ENCODE data around the gene TYW1B.
"Not testable (repeated sequence)": the region's sequence is repeated elsewhere in the genome, so short reads cannot be mapped to it uniquely, and the experiment has no call there.

Gene TYW1B

DNA sequence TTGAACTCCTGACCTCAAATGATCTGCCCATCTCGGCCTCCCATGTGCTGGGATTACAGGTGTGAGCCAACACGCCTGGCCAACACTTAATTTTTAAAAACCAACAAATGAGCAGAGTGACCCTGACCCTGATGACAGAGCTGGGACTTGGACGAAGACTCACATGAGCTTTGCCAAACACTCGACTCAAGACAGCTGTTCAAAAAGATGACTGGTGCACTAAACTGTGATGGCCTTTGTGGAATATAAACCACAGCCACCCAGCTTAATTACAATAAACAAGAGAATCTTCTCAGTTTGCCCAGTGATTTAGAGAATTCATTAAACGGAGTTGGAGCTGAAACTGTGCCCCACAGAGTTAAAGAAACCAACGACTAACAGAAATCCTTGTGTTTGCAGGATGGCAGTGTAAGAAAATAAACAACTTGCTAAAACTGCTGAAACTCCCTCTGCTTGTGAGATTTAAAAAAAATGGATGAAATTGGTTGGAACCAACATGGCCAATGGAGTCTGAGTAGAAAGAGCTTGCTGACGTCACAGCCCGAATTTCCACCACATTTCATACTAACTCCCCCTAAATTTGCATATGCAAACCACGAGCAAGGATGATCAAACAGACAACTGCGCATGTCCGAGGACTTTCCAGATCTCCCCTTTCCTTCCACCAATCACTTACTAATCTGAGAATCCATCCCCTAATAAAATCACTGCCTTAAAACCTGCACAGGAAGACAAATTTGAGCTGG lies 209.4 kb downstream of the TYW1B start:
- DNase-seq = not testable (repeated sequence)

DNA sequence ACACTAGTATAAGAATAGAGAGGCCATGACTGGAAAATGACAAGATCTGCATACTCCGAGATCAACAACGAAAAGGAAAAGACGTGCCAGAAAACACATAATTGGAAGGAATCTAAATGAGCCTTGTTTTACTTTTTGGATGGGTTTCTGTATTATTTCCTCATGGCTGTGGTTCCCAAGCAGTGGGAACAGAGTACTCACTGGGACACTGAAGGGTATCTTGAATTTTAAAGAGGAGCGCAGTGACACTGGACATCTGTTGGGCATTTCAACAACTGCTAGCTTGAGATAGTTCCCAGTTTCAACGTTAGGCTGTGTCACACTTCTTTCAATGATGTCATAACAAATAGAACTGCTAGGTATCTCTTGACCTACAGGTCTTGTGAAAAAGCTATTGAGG lies 218.2 kb downstream of the TYW1B start:
- DNase-seq = not testable (repeated sequence)

DNA sequence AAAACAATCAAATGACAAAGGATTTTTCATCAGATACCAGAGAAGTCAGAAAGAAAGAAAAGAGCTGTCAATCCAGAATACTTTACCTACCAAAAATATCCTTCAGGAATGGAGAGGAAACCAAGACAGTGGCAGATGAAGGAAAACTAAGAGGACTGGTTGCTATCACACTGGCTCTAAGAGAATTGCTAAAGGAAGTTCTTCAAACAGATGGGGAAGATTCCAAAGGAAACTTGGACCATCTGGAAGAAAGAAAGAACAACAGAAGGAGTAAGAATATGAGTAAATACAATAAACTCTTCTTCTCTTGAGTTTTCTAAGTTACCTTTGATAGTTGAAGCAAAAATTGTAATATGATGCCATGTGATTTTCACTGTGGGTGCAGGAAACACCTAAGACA lies 220.0 kb downstream of the TYW1B start:
- not testable (repeated sequence) for DNase-seq

DNA sequence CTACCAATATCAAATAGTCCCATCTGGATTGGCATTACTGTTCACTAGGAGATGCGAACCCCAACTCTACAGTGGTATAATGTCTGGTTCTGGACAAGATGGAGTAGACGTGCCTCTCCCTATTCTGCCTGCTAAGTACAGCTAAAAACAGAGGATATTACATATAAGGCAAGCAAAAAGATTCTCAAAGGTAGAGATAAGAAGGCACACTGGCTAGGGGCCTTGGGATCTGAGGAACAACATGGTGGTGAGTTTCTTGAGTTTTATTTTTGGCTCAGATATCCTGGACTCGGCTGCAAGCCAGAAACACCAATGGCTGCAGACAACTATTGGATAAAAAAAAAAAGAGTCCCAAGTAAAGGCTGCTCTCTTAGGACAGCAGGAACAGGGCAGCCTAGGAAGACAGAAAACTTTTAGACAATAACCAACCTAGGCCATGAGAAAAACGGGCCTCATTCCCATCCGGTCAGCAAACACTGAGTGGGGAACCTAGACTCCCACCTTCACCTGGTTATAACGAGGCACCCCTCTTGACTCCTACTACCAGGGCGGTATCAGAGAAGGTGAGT lies 222.1 kb downstream of the TYW1B start:
- DNase-seq = not testable (repeated sequence)

DNA sequence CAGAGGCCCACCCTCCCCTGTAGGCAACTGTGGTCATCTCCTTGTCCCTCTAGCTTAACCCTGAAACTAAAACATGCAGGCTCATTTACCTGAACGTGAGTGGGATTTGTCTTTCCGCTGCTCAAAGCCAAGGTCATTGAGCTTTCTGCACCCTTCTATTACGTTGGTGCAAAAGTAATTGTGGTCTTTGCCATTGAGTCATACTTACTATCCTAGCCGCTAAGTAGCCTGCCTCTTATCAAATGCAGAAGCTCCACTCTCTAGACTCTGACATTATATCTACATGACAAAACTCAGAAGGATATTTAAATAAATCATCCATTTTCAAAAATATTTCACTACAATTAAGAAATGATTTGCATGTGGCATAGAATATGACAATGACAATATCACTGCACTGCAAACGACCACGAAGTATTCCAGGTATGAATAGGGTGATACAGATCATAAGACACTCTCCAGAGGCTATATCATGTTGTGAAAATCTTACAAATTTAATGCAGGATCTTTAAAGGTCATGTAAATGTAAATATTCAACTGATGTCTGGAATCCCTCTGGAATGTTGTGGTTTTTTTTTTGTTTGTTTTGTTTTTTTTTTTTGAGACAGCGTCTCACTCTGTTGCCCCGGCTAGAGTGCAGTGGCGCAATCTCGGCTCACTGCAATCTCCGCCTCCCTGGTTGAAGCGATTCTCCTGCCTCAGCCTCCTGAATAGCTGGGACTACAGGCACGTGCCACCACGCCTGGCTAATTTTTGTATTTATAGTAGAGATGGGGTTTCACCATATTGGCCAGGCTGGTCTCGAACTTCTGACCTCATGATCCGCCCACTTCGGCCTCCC lies 223.0 kb downstream of the TYW1B start:
- DNase-seq = not testable (repeated sequence)

DNA sequence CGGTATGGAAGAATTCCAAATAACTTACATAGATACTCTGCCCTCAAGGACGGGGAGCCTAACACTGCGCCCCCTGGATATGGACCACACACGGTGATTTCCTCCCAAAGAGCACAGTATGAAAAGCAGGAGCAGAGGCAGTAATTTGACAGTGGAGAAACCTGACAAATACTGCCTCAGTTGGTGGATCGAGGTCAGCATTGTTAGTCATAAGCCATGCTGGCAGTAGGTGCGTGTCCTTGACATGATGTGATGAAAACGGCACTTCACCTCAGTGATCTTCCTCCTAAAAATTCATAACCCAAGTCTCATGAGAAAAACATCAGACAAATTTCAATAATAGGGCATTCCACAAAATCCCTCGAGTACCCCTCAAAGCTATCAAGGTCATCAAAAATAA lies 224.5 kb downstream of the TYW1B start:
- not testable (repeated sequence) for DNase-seq

DNA sequence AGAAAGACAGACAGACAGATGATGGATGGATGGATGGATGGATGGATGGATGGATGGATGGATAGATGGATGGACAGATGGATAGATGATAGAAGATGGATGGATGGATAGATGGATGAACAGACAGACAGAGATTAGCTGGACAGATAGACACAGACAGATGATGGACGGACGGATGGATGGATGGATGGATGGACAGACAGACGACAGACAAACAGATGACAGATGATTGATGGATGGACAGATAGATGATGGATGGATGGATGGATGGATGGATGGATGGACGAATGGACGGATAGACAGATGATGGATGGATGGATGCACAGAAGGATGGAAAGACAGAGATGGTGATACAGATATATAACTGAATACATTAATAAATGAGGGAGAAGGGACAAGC lies 224.9 kb downstream of the TYW1B start:
- no peak for DNase-seq

DNA sequence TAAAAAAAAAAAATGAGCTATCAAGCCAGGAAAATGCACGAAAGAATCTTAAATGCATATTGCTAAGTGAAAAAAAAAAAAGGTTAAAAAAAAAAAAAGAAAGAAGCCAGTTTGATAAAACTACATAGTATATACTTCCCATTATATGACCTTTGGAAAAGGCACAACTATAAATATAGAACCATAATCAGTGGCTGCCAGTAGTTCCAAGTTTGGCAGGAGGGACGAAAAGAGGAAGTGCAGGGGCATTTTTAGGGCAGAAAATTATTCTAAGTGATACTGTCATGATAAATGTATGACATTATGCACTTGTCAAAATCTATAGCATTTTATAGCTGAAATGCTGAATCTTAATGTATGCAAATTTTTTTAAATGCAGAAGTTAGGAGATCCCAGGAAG lies 226.3 kb downstream of the TYW1B start:
- DNase-seq = not testable (repeated sequence)

DNA sequence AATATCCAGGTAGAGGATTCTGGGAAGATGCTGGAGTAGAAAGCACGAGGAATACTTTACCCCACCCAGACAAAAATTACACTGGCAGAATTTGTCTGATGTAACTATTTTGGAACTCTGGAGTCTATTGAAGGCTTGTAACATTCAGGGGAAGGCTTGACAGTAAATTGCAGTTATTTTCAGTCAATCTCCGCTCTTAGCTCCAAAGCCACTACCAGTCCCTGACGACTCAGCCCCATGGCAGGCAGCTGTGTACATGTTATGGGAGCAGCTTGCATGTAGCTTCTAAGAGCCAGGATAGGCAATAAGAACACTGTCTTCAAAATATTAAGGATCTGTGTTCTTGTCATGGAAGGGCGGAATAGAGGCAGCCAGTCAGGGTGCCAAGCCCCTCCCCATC lies 238.0 kb downstream of the TYW1B start:
- not testable (repeated sequence) for DNase-seq

DNA sequence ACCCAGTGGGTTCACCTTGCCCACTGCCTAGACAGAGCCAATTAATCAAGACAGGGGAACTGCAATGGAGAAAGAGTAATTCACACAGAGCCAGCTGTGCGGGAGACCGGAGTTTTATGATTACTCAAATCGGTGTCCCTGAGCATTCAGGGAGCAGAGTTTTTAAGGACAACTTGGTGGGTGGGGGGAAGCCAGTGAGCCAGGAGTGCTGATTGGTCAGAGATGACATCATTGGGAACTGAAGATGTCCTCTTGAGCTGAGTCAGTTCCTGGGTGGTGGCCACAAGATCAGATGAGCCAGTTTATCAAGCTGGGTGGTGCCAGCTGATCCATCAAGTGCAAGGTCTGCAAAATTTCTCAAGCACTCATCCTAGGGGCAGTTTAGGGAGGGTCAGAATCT lies 240.7 kb downstream of the TYW1B start:
- DNase-seq = not testable (repeated sequence)

DNA sequence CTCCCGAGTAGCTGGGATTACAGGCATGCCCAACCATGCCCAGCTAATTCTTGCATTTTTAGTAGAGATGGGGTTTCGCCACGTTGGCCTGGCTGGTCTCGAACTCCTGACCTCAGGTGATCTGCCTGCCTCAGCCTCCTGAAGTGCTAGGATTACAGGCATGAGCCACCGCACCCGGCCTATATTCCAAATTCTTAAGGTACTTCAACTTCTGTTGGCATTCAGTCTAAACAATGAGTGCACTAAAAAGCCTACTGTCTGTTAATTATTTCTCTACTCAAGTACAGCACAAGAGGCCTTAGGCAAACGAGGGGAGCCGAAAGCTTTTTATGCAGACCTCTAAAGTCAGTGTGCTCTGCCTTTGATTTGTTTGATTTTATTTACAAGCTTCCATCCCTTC lies 243.4 kb downstream of the TYW1B start:
- not testable (repeated sequence) for DNase-seq

DNA sequence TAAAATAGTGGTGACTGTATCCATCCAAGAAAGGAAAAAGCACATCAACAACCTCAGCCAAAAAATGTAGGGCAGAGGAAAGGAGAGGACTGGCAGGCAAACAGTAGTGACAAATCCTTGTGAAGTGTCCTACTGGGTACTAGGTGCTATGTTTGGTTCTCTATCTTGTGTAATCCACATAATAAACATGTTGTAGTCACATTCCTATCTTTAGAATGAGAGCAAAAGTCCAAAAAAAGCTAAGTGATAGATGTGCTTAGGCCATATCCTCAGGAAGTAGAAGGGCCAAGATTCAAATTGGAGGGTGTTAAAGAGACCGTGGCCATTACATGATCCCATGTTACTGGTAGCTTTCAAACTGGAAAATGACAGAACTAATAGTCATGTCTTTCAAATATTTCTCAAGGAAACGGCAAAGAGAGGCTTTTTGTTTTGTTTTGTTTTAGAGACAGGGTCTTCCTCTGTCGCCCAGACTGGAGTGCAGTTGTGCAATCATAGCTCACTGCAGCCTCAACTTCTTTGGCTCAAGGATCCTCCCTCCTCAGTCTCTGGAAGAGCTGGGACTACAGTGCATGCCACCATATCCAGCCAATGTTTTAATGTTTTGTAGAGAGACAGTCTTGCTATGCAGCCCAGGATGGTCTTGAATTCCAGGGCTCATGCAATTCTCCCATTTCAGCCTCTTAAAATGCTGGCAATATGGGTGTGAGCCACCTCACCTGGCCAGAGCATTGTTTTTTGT lies 244.2 kb downstream of the TYW1B start:
- not testable (repeated sequence) for DNase-seq

DNA sequence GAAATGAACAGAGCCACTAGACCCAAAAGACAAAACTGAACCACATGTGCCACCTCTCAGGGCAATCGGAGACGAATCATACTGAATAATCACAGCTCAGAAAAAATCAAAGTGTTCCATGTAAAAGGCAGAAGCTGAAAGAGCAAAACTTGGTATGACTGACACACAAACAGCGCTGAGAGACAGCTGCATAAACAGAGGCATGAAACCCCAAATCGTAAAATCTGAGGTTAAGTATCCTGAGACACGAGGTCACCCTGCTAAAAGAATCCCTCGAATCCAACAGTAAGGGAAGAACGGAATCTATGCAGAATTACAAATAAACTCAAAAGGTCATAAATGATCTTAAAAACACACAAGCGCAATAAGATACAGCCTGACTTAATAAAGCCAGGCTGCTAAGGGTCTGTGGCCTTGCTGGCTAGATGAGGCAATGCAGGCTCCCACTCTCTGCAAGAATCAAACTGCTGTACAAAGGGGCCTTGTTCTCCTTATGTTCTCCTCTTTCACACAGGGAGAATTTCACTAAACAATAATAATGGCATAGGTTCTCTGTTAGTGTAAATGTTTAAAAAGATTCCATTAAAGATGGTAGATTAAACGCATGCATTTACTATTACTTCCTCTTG lies 247.7 kb downstream of the TYW1B start:
- DNase-seq = not testable (repeated sequence)

DNA sequence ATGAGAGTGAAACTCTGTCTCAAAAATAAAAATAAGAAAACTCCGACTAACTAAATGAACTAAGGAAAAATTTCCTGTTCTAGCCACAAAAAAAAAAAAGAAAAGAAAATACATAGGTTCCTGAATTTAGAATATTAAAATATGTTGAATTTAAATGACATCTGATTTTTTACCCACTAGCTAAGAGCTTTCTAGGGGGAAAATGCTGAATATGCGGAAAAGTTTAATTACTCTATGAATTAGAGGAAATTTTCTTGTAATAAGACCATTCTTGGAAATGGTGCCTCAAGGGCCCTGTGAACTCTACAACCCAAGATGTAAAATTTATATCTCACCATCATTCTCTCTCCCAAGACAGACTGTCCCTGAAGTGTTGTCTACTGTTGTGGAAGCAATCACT lies 250.9 kb downstream of the TYW1B start:
- no peak for DNase-seq

DNA sequence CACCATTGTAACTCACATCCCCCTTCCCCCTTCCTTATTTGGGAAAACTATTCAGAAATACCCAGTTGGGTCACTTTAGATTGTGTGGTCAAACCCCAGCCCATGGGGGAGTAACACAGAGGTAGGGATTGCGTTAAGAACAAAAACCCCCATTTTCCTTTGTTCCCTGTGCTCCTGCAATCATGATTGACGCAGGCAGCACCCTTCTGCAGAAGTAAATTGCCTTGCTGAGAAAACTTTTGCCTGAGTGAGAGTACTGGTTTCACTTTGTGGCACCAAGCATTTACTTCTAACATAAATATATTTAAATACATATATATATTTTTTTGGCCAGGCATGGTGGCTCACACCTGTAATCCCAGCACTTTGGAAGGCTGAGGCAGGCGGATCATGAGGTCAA lies 266.0 kb downstream of the TYW1B start:
- DNase-seq = not testable (repeated sequence)

DNA sequence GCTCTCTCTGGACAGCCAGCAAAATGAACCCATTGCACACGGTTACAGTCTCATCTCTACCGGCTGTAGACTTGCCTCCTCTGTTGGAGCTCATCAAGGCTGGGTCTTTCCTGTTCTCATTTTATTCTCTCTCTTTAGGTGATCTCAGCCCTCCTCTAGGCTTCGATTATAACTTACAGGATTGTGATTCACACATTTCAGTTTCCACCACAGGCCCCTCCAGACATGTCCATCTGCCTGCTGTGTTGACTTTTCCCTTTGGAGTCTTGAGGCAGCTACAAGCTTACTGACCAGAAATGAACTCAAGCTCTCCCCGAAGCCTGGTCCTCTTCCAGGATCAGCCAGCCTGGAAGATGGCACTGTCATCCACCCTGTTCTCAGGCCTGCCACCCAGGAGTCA lies 268.5 kb downstream of the TYW1B start:
- DNase-seq = not testable (repeated sequence)

DNA sequence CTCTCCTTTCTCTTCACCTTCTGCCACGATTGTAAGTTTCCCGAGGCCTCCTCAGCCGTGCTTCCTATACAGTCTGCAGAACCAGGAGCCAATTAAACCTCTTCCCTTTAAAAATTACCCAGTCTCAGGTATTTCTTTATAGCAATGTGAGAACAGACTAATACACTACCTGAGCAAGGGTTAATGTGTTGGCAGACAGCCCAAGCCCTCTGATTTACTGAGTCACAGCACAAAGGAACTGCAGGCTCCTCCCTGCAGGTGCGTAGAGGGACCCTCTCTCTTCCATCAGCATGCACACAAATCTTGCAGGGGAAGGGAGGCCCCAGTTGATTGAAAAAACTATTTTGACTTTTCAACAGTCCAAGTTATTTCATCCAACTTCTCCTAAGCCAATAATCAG lies 271.3 kb downstream of the TYW1B start:
- DNase-seq = not testable (repeated sequence)

DNA sequence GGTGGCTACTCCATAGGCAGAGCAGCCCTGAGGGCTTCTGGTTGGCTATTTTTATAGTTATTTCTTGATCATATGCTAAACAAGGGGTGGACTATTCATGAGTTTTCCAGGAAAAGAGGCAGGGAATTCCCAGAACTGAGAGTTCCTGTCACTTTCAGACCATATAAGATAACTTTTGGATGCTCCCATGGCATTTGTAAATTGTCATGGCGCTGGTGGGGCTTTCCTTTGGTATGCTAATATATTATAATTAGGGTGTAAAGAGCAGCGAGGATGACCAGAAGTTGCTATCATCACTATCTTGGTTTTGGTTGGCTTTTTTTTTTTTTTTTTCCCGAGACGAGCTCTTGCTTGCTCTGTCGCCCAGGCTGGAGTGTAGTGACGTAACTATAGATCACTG lies 272.8 kb downstream of the TYW1B start:
- DNase-seq = not testable (repeated sequence)

DNA sequence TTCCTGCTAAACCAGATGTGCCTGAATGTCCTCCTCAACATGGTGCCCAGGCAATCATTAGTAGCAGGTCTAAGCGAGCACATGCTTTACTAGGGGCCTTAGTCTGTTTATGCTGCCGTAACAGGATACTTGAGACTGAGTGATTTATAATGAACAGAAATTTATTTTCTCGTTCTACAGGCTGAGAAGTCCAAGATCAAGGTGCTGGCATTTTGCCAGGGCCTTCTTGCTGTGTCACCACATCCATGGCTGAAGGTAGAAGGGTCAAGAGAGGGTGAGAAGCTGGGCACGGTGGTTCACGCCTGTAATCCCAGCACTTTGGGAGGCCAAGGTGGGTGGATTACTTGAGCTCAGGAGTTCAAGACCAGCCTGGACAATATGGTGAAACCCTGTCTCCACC lies 273.6 kb downstream of the TYW1B start:
- DNase-seq = not testable (repeated sequence)

DNA sequence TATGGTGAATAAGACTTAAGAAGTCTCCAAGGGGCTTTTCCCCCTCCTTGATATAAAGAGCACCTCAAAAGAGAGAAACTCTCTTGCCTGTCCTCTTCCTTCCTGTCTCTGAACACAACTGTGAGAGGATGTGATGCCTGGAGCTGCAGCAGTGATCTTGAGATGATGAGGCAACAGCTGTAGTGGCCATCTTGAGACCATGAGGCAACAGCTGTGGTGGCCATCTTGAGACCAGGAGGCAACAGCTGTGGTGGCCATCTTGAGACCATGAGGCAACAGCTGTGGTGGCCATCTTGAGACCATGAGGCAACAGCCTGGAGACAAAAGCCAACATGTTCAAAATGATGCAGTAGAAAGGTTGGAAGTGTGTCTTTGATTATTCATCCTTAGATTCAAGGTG lies 277.5 kb downstream of the TYW1B start:
- peak; percentile 3 for DNase-seq

DNA sequence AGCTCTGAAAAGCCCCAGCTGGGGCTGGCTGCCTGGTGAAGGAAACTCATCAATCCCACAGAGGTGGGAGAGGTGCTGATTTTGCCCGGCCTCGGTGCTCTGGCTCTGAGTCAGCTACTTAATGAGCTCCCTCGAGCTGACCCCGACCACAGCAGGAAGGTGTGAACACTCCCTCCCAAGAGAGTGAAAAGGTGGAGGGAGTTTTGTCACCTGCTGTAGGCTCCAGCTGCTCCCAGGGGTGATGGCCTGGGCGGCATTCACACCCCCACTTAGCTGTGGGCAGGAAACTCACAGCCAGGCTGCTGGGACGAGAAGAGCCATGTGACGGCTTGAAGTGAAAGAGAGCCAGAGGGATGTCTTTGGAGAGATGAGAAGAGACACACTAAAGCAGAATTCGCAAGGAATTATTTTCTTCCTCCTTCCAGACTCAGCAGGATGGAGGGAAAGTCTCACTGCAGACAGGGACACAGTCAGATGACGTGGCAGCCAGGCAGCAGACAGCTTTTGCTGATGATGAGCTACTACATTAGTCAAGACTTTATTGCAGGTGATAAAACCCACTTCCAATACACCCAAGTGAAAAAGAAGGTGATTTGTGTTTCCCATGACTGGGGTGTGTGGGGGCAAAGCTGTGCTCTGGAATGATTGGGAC lies 281.3 kb downstream of the TYW1B start:
- peak; percentile 12 for DNase-seq

DNA sequence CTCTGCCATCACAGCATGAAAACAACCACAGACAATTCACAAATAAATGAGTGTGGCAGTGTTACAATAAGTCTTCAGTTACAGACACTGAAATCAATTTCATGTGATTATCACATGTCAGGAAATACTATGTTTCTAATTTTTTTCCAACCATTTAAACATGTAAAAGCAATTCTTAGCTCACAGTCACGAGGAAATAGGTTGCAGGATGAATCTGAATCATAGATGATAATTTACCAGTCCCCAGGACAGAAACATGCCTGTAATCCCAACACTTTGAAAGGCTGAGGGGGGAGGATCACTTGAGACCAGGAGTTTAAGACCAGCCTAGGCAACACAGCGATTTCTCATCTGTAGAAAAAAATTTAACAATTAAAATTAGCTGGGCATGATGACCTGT lies 283.5 kb downstream of the TYW1B start:
- DNase-seq = not testable (repeated sequence)
